Stimulated activated CD4-positive, alpha-beta T cell treated with anti-CD3 and anti-CD28 coated beads, Interleukin-2, amount 100 ng/mL, for 4 hours (primary cell): ENCODE results near the gene ELMO1.

Source experiments
- DNase-seq: peaks from one replicate; pipeline ENCODE4 v3.0.0-alpha.2; 2020; ENCODE audit warnings: low read depth

The ELMO1 gene

DNA sequence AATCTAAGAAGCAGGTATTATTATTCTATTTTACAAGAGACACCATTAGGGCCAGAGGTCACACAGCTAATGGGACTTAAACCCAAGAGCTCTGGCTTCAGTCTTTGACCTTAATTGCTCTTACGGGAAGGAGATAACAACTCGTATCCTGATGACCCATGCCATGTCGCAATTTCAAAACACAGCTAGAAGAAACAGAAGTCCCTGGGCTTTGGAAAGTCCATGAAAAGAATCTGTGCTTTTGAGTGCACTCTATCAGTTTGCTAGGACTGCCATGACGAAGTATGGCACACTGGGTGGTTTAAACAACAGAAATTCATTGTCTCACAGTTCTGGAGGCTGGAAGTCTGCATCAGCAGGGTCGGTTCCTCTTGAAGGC is 476.5 kb downstream of the ELMO1 start:
- no peak for DNase-seq

DNA sequence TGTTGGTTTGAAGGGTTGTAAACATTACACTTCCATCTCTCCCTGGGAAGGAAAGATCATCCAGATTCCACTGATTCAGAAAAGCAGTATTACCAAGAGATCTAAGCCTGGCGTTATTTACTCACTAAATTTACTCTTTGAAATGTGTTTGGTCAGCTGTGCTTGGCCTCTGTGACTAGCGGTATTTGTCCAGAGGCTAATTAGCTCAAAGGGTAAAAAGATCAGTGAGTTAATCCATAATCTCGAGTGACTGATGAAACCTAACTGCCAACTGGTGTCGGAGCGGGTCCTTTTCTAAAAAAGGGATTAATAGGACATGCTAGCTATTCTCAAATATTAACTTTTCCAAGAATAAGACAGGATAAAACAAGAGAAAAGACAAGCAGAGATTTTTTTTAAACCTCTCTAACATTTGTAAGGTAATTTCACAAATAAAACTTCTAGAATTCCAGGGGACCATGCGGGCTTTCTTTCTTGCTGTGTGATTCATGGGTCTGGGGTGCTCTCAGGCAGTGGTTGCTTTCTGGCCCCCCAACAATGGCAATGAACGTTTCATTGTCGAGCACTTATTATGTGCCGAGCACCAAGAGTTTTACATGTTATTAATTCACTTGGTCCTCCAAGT is 477.0 kb downstream of the ELMO1 start:
- DNase-seq: no peak

DNA sequence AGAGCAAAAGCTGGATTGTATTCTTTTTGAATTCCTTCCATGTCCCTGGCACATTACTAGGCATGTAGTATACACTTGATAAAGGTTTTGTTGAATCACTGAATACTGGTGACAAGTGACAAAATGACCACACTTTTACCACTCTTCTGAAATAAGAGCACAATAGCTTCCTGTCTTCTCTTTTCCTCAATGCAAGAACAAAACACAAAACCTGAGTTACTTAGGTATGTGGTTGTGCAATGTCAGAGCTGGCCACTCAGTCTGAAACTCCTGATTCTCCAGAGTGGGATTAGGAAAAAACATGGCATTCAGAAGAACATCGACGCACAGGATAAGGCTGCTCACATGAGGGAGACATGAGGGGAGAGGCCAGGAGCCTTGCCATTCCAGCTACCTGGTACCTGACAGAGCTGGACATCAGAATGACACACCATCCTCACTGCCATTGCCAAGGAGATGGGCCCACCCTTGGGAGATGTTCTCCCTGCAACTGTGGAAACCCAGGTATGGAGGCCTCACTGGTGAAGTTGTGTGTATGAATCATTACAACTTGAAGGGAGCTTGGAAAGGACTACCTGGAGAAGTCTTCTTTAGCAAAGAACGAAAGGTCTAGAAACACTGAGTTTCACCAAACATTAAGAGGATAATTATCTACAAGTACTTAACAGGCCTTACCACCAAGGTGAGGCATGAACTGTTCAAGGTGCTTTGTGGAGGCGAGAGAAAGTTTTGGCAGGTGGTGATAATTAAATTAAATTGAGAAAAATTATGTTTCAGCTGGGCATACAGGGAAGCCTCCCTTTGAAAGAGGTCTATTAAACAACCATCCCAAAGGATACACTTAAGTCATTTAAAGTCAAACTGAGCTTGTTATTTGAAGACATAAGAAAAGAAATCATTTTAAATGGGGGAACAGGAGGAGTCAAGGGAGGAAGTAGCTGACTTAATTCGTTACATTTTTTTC is 477.8 kb downstream of the ELMO1 start:
- no peak for DNase-seq

DNA sequence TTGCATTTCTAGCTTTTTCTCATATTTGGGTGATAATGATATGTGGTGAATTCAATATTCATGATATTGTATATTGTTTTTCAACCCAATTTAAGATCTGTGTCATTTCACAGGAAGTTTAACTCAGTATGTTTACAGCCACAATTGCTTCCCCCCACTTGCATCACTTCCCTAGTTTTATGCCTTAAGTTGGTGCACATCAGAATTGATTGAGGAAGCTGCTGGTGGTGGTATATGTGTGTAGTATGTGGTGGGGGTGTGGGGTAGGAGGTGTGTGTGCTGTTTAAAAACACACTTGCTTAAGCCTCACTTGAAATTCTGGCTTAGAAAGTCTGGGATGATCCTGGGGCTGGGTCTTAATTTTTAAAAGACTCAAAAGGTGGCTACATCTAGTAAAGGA is 479.3 kb downstream of the ELMO1 start:
- no peak for DNase-seq

DNA sequence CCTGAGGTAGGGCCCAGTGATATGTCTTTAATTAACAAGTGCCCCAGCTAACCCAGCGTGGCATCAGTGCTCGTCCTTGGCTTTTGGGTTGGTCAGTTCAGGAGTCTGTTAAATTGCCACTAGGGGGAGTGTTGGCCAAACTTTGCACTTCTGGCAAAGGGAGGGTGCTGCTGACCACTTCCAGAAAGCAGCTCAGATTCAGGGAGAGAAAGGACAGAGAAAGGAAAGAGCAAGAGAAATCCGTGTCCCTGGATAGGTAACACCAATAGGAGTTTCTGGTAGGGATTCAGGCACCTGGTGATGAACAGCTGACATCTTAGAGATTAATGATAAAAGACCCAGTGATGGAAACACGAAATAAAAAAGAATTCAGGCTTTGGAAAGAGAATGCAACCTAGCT is 481.3 kb downstream of the ELMO1 start:
- DNase-seq: no peak

DNA sequence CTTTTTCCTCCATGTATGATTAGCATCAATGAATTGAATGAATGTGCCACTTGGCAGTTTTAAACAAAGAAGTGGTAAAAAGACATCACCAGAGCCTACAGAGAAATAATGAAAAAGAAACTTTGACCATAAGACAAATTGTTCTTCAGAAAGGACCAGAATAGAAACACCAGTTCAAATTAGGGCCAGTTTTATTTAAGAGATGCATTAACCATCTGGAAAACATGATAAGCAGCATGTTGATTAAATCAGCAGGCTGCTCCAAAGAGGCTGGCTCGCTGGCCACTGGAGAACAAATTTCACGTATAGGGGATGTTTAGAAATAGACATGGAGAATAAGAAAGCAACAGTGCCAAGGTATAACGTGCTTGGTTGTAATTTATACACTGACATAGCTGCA is 482.0 kb downstream of the ELMO1 start:
- DNase-seq: no peak

DNA sequence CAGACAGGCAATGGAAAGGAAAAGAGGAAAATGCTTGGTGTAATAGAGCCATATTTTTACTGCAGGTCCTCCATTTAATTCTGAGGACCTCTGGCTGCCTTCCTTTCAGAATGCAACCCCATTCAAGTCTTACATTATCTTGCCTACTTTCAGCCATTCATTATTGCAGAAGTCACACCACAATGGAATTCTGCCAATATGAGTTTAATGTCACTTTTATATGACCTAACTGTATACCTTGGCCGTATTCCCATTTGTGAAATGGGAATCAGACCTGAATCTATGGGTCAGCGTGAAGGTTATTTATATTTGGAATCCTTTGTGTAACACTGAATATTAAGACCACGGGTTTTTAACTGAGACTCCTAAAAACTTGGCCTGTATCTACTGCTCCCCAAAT is 482.6 kb downstream of the ELMO1 start:
- DNase-seq: no peak

DNA sequence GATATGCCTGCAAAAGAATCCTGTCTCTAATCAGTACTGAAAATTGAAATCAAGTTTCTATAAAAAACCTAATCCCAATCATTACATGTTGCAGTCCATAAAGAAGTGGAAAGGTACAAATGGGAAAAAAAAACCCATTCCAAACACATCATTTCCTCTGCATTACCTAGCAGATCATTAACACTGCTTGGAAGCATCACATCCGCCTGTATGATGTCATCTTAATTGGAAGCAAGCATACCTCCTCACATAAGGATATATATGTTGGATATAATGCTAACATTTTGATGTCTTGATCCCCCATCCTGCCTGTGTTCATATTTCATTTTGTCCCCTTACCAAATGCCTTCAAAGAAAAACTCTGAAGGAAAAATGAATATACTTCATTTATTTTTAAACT is 483.0 kb downstream of the ELMO1 start:
- no peak for DNase-seq

DNA sequence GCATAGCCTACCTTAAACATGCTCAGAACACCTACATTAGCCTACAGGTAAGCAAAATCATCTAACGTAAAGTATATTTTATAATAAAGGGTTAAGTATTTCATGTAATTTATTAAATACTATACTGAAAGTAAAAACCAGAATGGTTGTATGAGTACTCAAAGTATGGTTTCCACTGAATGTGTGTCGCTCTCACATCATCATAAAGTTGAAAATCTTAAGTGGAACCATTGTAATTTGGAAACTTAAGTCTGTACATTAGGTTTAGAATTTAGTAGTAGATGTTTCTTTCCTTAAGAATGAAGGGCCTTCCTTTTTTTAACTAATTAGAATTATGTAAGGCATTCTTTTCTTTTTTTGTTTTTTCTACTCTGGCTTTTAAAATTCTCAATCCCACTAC is 484.4 kb downstream of the ELMO1 start:
- DNase-seq: no peak

DNA sequence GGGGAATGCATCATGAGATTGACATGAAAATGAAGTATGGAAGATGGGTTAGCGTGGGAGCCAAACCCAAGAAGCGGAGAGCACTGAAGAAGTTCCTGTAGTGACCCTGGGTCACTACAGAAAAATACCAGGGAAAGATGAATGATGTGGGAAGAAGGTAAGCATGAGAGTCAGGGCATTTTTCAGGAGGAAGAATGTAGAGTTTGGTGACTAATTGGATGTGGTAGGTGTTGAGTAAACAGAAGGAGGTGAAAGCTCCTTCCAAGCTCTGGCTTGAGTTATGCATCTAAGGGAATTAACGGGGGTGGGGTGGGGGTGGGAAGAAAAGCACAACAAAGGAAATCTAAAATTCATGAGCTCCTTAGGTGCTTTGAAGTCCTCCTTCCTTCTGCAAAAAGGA is 486.3 kb downstream of the ELMO1 start:
- DNase-seq: no peak

DNA sequence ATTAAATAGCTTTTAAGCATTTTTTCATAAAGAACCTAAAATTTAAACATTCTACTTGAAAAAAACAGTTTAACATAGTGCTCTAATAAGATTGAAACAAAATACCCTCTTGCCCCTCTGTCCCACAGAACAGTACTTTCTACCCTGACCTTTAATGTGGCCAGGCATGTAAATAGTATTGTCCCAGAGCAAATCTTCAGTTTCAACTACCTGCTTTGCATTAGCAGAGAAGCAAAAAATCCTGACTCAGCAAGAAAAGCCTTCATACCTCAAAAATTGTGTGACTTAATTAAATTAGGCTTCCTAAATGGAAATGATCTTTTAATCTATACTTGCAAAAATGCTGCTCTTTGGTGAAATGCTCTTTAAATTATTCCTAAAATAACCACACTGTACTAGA is 487.0 kb downstream of the ELMO1 start:
- DNase-seq: no peak

DNA sequence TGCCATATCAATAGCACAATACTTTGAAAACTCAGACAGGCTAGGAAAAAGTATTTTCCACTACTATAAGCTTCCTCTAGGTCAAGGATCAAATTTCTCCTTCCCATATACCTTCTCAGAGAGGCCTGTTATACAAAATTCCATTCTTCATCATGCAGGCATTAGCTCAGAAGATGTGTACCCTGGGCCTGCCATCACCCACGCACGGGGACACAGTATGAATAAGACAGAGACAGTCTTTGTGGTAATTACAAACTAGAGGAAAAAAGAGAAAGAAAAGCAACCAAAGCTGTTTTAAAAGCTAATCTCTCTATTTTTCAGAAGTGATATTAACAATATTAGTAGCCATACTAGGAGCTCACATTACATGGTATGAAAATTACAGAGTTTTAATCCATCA is 487.6 kb downstream of the ELMO1 start:
- no peak for DNase-seq

DNA sequence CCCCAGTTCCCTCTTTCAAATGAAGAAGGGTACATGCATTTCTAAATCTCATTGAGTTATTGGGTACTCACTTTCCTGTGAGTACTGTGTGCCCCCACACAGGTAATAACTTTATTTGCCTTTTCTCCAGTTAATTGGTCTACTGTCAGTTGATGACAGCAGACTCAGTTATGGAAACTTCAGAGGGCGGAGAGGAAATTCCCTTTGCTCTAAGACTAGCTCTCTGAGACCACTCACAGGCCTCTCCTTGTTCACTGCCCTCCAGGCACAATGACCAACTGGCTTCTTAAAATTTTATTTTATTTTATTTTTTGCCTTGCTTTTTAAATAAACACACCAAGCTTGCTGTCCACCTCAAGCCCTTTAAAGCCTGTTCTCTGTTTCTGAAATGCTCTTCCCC is 488.6 kb downstream of the ELMO1 start:
- DNase-seq: no peak

DNA sequence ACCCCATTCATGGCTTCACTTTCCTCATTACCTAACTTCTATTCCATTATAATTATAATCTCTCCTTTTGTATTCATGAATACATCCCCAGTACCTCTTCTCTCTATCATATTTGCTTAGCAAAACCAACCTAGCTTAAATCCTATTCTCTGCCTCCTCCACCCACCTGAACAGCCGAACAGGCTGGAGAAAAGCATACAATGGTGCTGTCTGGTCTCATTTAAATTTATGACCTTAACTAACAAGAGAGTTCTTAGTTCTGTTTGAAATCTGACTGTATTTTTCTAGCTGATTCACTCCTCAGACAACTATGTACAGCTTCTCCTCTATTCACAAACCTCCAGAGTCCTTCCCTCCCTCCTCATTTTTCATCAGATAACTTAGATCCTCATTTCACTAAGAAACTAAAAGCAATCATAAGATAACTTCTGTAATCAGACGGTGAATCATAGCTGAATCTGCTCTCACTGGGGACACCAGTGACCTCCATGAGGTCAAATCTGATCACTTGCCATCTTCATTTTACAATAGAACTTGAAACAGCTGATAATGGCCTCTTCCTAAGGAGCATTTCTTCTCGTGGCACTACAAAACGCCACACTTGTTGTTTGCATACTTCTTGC is 490.4 kb downstream of the ELMO1 start:
- no peak for DNase-seq

DNA sequence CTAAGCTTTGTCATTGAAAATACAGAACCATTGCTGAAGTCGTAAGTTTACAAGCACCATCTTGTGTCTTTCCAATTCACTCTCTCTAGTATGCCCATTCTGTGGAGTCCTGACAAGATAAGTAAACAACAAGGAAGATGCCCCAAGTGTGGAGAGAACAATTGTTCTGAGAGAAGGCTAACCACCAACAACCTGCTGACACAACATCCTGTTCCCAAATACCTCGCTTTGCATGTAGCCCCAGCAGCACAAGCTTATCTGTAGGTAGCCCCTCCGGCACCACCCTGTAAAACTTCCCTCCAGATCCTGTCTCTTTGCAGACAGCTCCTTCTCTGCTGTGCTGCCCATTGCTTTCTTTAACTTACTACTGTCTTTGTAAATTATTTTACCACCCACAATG is 491.0 kb downstream of the ELMO1 start:
- no peak for DNase-seq

DNA sequence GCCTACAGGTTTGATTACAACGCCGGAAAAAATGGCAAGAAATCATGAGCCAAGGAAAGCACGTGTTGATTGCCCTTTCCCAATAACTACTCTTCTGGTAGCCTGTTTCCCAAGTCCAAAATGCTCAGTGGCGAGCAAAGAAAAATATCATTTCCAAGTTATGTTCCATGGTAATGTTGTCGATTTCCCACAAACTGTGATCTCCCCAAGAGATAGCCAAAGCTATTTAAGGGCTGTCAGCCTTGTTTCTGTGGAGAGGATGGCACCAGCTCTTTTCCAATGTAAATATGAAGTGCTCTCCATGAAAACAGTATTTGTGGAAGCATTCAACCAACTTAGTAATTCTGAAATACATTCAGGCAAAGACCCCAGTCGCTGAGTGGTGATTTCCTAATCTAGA is 491.9 kb downstream of the ELMO1 start:
- no peak for DNase-seq

DNA sequence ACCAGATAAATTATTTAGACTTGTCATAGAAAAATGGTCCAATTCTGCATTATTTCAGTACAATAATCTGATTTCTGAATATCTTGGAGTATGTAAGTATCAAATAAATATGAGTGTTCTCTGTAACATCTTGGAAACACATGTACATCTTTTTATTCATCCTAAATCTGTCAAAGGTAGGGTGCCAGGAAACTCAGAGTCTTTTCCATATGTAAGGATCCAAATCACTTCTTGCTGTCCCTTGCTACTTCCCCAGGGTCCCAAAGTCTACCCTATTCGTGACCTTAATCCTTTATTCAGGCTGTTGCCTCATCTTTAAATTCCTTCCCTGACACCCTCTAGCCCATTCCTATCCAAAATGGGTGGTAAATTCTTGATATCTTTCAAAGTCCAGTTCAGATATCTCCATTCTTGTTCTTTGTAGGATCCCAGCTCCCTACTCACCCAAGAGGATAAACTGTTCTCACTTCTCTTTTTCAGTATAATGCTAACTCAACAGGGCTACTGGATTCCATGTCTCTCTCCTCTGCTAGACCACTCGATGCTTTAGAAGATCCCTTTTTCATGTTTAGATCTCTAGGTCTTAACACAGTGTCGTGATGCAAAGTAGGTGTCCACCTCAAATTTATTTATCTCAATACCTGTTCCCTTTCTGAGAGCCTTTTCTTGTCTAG is 493.1 kb downstream of the ELMO1 start:
- DNase-seq: no peak

DNA sequence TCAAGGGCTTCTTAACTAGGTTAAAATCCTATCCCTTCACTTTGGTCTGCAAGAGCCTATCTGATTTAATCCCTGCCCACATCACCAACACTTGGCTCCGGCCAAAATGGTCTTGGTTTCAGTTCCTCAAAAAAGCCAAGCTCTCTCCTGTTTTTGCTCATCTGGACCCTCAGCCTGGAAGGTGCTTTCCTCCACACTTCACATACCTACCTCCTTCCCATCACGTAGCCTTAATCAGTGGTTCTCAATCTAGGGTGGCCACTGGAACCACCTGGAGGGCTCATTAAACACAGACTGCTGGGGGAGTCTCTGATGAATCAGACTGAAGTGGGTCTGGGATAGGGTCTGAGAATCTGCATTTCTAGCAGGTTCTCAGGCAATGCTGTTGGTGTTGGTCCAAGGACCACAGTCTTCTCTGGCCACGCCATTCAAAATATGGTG is 497.4 kb downstream of the ELMO1 start:
- no peak for DNase-seq

DNA sequence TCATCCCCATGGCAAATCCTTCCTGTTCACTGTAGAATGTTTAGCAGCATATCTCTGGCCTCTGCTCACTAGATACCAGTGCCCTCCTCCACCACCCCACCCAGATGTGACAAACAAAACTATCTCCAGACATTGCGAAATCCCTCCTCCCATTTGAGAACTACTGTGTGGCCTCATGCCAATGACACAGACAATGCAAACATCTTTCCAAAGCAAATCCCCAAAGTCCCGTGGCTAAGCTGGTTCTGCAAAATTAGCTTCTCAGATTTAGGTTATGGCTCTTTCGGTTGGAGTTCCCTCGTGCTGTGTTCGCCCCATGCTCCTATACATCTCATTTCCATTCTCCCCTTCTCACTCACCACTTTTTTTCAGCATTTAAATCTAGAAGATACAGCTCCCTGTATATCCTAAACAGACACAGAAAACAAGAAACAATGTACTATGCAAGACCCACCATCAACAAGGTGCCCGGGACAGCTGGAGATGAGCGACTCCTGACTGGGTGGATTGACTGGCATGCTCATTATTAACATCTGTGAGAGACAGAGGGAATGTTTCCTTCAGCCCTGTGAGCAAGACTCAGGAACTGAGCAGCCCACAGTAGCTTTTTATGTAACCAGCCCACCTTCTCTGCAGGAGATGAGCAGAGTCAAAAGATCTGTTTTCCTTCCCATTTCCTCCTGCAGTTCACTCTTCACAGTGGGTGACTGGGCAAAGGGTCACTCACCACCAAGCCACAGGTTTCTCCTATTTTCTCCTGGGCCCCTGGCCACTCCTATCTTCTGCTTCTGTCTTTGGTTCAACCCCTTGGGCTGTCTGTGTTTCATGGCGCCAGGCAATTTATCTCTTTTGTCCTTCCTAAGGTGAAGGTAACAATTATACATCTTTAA is 498.7 kb downstream of the ELMO1 start:
- no peak for DNase-seq

DNA sequence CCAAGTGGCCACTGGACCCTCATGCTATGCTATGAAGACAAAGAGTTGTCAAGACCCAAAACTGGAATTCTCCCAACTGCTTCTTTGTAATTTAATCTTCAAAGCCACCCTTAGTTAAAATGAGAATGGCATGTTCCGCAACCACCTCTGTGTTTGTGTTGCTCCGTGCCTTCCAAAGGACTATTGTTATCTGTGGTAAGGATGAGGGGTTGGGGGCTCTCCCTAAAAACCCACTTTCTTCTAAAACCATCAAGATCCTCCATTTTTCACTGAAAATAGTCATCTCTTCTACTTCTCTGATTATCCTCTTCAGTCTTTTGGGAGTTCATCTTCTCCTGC is 502.3 kb downstream of the ELMO1 start:
- DNase-seq: no peak

DNA sequence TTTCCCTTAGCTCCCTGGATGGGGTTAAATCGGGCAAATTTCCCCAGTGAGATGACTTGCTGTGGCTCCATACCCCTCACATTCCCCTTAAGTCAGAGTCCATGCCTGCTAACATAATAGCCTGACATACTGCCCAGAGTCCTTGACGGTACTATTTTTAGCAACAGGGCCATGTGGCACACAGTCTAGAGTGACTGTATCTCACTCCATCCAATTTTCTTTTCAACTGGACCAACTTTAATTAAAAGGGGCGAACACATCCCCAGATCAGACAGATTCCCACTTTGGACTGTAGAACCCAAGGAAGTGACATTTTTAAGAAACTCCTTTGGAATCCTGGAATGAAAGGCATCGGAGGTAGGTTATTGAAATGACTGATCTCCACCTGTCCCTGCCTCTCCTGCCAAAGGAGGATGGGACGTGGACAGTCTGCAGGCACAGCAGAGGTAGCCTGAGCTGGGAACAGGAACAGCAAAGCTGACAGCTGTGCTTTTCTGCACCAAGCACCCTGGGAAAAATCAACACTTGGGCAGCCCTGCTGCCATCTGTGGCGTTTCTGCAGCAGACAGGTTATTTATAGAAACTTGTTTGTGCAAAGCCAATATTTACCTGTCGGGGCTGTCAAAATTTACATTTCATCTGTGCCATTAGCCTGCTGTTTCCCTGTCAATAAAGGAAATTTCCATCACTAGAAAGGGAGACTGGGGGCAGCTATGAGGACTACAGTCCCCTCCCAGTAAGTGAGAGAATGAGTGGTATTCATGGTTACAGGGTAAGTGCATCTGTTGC is 502.9 kb downstream of the ELMO1 start:
- no peak for DNase-seq
